HEK293 (cell line): ENCODE measurements around the gene KLHL17.

Experiments
- BCL11A ChIP-seq: fragments of 450-650 bp; formaldehyde crosslinking; IDR thresholded peaks from 2 replicates; pipeline ENCODE4 v1.5.1; 2016; ENCODE audit warnings: low read depth, missing biosample characterization, missing genetic modification characterization
- FEZF1 ChIP-seq: fragments of 450-650 bp; formaldehyde crosslinking; IDR thresholded peaks from 2 replicates; pipeline ENCODE4 v1.5.1; 2016; ENCODE audit warnings: missing biosample characterization, missing genetic modification characterization
- MZF1 ChIP-seq: fragments of 450-650 bp; formaldehyde crosslinking; IDR thresholded peaks from 2 replicates; pipeline ENCODE4 v1.5.1; 2017; ENCODE audit warnings: missing biosample characterization, missing genetic modification characterization, borderline replicate concordance
- OSR2 ChIP-seq: fragments of 450-650 bp; formaldehyde crosslinking; IDR thresholded peaks from 2 replicates; pipeline ENCODE4 v1.5.1; 2016; ENCODE audit warnings: missing biosample characterization, missing genetic modification characterization
- SALL2 ChIP-seq: fragments of 450-650 bp; formaldehyde crosslinking; IDR thresholded peaks from 2 replicates; pipeline ENCODE4 v1.5.0; 2017; ENCODE audit warnings: missing biosample characterization, mild to moderate bottlenecking, missing genetic modification characterization, borderline replicate concordance
- TRIM28 ChIP-seq: IDR thresholded peaks from 2 replicates; pipeline ENCODE4 v1.6.1; 2011; ENCODE audit warnings: low read length, control low read depth, borderline replicate concordance
- ZNF114 ChIP-seq: fragments of 450-650 bp; formaldehyde crosslinking; IDR thresholded peaks from 2 replicates; pipeline ENCODE4 v1.5.0; 2017; ENCODE audit warnings: missing biosample characterization, missing genetic modification characterization
- ZNF133 ChIP-seq: fragments of 450-650 bp; formaldehyde crosslinking; IDR thresholded peaks from 2 replicates; pipeline ENCODE4 v1.5.1; 2016; ENCODE audit warnings: missing biosample characterization, missing genetic modification characterization
- ZNF140 ChIP-seq: fragments of 450-650 bp; formaldehyde crosslinking; IDR thresholded peaks from 2 replicates; pipeline ENCODE4 v1.5.1; 2016; ENCODE audit warnings: missing biosample characterization, missing genetic modification characterization
- ZNF146 ChIP-seq: fragments of 450-650 bp; formaldehyde crosslinking; IDR thresholded peaks from 2 replicates; pipeline ENCODE4 v1.5.1; 2016; ENCODE audit warnings: missing biosample characterization, missing genetic modification characterization
- ZNF155 ChIP-seq: fragments of 450-650 bp; formaldehyde crosslinking; IDR thresholded peaks from 2 replicates; pipeline ENCODE4 v1.5.1; 2016; ENCODE audit warnings: missing biosample characterization, missing genetic modification characterization
- ZNF157 ChIP-seq: fragments of 450-650 bp; formaldehyde crosslinking; IDR thresholded peaks from 2 replicates; pipeline ENCODE4 v1.5.1; 2016; ENCODE audit warnings: missing biosample characterization, missing genetic modification characterization
- ZNF175 ChIP-seq: fragments of 450-650 bp; formaldehyde crosslinking; IDR thresholded peaks from 2 replicates; pipeline ENCODE4 v1.5.1; 2016; ENCODE audit warnings: missing biosample characterization, missing genetic modification characterization
- ZNF202 ChIP-seq: fragments of 450-650 bp; formaldehyde crosslinking; IDR thresholded peaks from 2 replicates; pipeline ENCODE4 v1.5.1; 2016; ENCODE audit warnings: missing biosample characterization, missing genetic modification characterization, borderline replicate concordance
- ZNF292 ChIP-seq: fragments of 450-650 bp; formaldehyde crosslinking; IDR thresholded peaks from 2 replicates; pipeline ENCODE4 v1.5.1; 2016; ENCODE audit warnings: low read depth, missing biosample characterization, missing genetic modification characterization, borderline replicate concordance
- ZNF571 ChIP-seq: fragments of 450-650 bp; formaldehyde crosslinking; IDR thresholded peaks from 2 replicates; pipeline ENCODE4 v1.5.0; 2017; ENCODE audit warnings: missing biosample characterization, missing genetic modification characterization
- ZNF785 ChIP-seq: fragments of 450-650 bp; formaldehyde crosslinking; IDR thresholded peaks from 2 replicates; pipeline ENCODE4 v1.5.1; 2016; ENCODE audit warnings: missing biosample characterization, missing genetic modification characterization
- ZNF830 ChIP-seq: fragments of 450-650 bp; IDR thresholded peaks from 2 replicates; pipeline ENCODE4 v1.5.0; 2018; ENCODE audit warnings: missing biosample characterization, missing genetic modification characterization, low read depth, mild to moderate bottlenecking, moderate library complexity
- TF ChIP-seq, protein P1 (sequence below): fragments of 450-650 bp; formaldehyde crosslinking; IDR thresholded peaks from 2 replicates; pipeline ENCODE4 v1.5.1; 2016; ENCODE audit warnings: missing biosample characterization, missing genetic modification characterization
- TF ChIP-seq, protein P2 (sequence below): fragments of 450-650 bp; formaldehyde crosslinking; IDR thresholded peaks from 2 replicates; pipeline ENCODE4 v1.5.1; 2016; ENCODE audit warnings: missing biosample characterization, missing genetic modification characterization
- TF ChIP-seq, protein P3 (sequence below): fragments of 450-650 bp; formaldehyde crosslinking; optimal IDR thresholded peaks from 2 replicates; pipeline ENCODE3; 2016; ENCODE audit warnings: missing biosample characterization, mild to moderate bottlenecking, missing genetic modification characterization
- TF ChIP-seq, protein P4 (sequence below): fragments of 450-650 bp; formaldehyde crosslinking; IDR thresholded peaks from 2 replicates; pipeline ENCODE4 v1.5.1; 2016; ENCODE audit warnings: missing biosample characterization, missing genetic modification characterization
- TF ChIP-seq, protein P5 (sequence below): fragments of 450-650 bp; formaldehyde crosslinking; IDR thresholded peaks from 2 replicates; pipeline ENCODE4 v1.5.1; 2016; ENCODE audit warnings: missing biosample characterization, missing genetic modification characterization
- TF ChIP-seq, protein P6 (sequence below): fragments of 450-650 bp; formaldehyde crosslinking; IDR thresholded peaks from 2 replicates; pipeline ENCODE4 v1.5.1; 2017; ENCODE audit warnings: missing biosample characterization, missing genetic modification characterization
- TF ChIP-seq, protein P7 (sequence below): fragments of 450-650 bp; formaldehyde crosslinking; IDR thresholded peaks from 2 replicates; pipeline ENCODE4 v1.5.1; 2016; ENCODE audit warnings: missing biosample characterization, missing genetic modification characterization, low read depth

The KLHL17 gene

DNA sequence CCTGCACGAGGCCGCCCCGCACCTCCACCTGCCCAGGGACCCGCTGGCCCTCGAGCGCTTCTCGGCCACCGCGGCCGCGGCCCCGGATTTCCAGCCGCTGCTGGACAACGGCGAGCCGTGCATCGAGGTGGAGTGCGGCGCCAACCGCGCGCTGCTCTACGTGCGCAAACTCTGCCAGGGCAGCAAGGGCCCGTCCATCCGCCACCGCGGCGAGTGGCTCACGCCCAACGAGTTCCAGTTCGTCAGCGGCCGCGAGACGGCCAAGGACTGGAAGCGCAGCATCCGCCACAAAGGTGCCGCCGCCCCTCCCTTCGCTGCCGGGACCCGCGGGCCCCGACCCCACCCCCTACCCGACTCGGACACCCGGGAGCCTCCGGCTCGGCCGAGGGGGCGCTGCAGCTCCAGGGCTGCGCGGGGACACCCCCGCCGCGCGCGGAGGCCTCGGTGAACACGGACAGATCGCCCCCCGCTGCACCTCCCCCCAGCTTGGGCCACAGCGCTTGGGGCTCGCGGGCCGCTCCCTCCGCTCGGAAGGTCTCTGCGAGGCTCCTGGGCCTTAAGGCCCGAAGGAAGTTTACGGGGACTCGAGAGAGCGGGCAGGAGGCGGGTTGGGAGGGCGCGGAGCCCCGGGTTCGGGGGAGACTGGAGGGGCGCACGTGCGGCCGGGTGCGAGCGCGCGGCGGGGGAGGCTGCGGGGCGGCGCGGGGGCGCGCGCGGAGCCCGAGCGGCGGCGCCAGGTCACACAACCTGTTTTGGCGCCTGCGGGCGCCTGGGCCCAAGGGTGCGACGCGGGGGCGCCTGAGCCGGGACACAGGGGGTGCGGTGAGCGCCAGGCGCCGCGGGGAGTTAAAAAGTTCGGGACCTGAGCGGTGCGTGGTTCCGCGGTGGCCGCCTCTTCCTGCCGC lies 35.5 kb upstream of the KLHL17 start (continued):
- TF ChIP-seq, protein P1, sequence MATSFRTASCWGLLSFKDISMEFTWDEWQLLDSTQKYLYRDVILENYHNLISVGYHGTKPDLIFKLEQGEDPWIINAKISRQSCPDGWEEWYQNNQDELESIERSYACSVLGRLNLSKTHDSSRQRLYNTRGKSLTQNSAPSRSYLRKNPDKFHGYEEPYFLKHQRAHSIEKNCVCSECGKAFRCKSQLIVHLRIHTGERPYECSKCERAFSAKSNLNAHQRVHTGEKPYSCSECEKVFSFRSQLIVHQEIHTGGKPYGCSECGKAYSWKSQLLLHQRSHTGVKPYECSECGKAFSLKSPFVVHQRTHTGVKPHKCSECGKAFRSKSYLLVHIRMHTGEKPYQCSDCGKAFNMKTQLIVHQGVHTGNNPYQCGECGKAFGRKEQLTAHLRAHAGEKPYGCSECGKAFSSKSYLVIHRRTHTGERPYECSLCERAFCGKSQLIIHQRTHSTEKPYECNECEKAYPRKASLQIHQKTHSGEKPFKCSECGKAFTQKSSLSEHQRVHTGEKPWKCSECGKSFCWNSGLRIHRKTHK (tag by site-specific recombination): no peak
- TF ChIP-seq ZNF155 (tag by site-specific recombination) (no peak), ZNF114 (tag by site-specific recombination) (no peak), ZNF785 (no peak), TRIM28 (no peak), ZNF202 (no peak), ZNF133 (tag by site-specific recombination) (no peak), SALL2 (tag by site-specific recombination) (no peak), OSR2 (tag by site-specific recombination) (no peak), ZNF175 (tag by site-specific recombination) (no peak), ZNF830 (tag by site-specific recombination) (no peak), ZNF146 (tag by site-specific recombination) (no peak), BCL11A (tag by site-specific recombination) (peak; percentile 76), ZNF157 (tag by site-specific recombination) (no peak), ZNF292 (no peak), FEZF1 (tag by site-specific recombination) (no peak), ZNF140 (tag by site-specific recombination) (no peak), MZF1 (no peak), ZNF571 (tag by site-specific recombination) (no peak)
- TF ChIP-seq, protein P2, sequence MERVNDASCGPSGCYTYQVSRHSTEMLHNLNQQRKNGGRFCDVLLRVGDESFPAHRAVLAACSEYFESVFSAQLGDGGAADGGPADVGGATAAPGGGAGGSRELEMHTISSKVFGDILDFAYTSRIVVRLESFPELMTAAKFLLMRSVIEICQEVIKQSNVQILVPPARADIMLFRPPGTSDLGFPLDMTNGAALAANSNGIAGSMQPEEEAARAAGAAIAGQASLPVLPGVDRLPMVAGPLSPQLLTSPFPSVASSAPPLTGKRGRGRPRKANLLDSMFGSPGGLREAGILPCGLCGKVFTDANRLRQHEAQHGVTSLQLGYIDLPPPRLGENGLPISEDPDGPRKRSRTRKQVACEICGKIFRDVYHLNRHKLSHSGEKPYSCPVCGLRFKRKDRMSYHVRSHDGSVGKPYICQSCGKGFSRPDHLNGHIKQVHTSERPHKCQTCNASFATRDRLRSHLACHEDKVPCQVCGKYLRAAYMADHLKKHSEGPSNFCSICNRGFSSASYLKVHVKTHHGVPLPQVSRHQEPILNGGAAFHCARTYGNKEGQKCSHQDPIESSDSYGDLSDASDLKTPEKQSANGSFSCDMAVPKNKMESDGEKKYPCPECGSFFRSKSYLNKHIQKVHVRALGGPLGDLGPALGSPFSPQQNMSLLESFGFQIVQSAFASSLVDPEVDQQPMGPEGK (tag by site-specific recombination): peak; percentile 89
- TF ChIP-seq, protein P3, sequence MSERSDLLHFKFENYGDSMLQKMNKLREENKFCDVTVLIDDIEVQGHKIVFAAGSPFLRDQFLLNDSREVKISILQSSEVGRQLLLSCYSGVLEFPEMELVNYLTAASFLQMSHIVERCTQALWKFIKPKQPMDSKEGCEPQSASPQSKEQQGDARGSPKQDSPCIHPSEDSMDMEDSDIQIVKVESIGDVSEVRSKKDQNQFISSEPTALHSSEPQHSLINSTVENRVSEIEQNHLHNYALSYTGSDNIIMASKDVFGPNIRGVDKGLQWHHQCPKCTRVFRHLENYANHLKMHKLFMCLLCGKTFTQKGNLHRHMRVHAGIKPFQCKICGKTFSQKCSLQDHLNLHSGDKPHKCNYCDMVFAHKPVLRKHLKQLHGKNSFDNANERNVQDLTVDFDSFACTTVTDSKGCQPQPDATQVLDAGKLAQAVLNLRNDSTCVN (tag by site-specific recombination): peak; percentile 87
- TF ChIP-seq, protein P4, sequence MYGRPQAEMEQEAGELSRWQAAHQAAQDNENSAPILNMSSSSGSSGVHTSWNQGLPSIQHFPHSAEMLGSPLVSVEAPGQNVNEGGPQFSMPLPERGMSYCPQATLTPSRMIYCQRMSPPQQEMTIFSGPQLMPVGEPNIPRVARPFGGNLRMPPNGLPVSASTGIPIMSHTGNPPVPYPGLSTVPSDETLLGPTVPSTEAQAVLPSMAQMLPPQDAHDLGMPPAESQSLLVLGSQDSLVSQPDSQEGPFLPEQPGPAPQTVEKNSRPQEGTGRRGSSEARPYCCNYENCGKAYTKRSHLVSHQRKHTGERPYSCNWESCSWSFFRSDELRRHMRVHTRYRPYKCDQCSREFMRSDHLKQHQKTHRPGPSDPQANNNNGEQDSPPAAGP (tag by site-specific recombination): peak; percentile 72; the same call in 1 of the 2 replicates
- TF ChIP-seq, protein P5, sequence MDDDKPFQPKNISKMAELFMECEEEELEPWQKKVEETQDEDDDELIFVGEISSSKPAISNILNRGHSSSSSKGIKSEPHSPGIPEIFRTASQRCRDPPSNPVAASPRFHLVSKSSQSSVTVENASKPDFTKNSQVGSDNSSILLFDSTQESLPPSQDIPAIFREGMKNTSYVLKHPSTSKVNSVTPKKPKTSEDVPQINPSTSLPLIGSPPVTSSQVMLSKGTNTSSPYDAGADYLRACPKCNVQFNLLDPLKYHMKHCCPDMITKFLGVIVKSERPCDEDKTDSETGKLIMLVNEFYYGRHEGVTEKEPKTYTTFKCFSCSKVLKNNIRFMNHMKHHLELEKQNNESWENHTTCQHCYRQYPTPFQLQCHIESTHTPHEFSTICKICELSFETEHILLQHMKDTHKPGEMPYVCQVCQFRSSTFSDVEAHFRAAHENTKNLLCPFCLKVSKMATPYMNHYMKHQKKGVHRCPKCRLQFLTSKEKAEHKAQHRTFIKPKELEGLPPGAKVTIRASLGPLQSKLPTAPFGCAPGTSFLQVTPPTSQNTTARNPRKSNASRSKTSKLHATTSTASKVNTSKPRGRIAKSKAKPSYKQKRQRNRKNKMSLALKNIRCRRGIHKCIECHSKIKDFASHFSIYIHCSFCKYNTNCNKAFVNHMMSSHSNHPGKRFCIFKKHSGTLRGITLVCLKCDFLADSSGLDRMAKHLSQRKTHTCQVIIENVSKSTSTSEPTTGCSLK (tag by site-specific recombination): no peak
- TF ChIP-seq, protein P6, sequence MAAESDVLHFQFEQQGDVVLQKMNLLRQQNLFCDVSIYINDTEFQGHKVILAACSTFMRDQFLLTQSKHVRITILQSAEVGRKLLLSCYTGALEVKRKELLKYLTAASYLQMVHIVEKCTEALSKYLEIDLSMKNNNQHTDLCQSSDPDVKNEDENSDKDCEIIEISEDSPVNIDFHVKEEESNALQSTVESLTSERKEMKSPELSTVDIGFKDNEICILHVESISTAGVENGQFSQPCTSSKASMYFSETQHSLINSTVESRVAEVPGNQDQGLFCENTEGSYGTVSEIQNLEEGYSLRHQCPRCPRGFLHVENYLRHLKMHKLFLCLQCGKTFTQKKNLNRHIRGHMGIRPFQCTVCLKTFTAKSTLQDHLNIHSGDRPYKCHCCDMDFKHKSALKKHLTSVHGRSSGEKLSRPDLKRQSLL (tag by site-specific recombination): no peak
- TF ChIP-seq, protein P7, sequence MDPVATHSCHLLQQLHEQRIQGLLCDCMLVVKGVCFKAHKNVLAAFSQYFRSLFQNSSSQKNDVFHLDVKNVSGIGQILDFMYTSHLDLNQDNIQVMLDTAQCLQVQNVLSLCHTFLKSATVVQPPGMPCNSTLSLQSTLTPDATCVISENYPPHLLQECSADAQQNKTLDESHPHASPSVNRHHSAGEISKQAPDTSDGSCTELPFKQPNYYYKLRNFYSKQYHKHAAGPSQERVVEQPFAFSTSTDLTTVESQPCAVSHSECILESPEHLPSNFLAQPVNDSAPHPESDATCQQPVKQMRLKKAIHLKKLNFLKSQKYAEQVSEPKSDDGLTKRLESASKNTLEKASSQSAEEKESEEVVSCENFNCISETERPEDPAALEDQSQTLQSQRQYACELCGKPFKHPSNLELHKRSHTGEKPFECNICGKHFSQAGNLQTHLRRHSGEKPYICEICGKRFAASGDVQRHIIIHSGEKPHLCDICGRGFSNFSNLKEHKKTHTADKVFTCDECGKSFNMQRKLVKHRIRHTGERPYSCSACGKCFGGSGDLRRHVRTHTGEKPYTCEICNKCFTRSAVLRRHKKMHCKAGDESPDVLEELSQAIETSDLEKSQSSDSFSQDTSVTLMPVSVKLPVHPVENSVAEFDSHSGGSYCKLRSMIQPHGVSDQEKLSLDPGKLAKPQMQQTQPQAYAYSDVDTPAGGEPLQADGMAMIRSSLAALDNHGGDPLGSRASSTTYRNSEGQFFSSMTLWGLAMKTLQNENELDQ: no peak
